Umbilical cord (tissue), 2 donors: ENCODE results near the gene ADAMTSL1. TPM values are rescaled to one million over a fixed set of nuclear protein-coding genes. Genes with fewer than 3 reads are reported as not detected.

Source experiments
- DNase-seq: peaks from one replicate; pipeline ENCODE4 v3.0.0-alpha.2; 2015; ENCODE audit warnings: low spot score
- total RNA-seq: library from RNA; depleted of rRNA; stranded (reverse); fragments of >200 nt; gene quantifications from one replicate; pipeline ENCODE4 v1.2.3, GENCODE V29; 2014; ENCODE audit warnings: low replicate concordance; ENCODE audit not compliant: insufficient read depth

Gene ADAMTSL1
- total RNA-seq, 1 donor from 2014 or later = 26.5 TPM

- no peak for DNase-seq
Observed at GRCh38 chr9:18461496-18461895, 12.5 kb upstream of the ADAMTSL1 start.

DNA sequence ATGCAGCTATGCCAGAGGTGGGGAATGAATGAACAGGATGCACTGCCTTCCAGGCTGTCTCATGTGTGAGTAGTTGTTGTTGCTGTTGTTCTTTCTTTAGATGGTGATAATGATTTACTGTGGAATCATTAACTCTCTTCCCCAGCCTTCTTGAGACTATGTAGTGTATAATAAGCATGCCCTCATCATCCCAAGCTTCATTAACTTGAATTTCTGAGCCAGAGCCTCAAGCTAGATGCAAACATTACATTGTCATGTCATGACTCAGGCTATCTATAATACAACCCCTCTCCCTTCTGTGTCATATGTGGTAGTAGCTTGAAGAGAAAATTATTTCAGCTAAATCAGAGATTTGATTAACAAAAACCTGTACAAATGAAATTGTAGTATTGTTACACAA, 10.0 kb upstream of the ADAMTSL1 start:
- DNase-seq = no peak

- DNase-seq = no peak
Observed at GRCh38 chr9:18466101-18466500, 7.9 kb upstream of the ADAMTSL1 start.

DNA sequence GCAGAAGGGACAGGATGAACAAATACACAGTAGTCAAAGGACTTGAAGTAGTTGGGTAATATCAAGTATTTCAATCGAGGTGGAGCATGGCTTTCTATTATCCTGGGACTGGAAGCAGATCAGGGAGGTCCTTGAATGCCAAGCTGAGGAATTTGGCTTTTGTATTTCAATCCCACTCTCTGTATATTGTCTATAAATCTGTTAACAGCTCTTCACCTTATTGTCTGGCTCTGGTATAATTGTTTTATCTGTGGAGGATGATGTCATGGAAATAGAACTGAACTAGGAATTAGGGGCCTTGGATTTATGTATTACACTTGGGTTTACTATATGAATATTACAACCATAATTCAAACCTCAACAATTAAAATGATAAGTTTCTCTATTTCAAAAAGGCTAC, 6.3 kb upstream of the ADAMTSL1 start:
- DNase-seq = no peak

- DNase-seq = no peak
Observed at GRCh38 chr9:18472435-18472834, 1.5 kb upstream of the ADAMTSL1 start.

DNA sequence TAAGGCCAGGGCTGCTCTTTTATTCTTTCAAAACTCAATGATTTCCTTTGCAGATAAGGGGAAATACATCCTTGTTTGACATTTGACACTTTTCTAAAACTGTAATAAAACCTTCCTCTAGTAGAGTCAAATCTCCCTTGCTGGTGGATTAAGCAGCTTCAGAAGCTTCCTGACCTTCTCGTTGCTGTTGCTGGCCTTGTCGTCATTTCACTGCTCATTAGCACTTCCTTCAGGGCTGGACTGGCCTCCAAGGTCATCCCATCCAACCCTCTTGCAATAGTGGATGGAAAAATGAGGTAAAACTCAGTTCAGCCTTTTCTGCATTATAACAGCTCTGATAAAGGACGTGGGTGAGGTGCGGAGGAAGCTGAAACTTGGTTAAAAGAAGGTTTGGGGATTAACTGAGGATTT, 1.1 kb upstream of the ADAMTSL1 start:
- DNase-seq = peak; percentile 65

GRCh38 chr9:18474783-18475182, 830 bp downstream of the ADAMTSL1 start:
- DNase-seq = peak; percentile 89

DNA sequence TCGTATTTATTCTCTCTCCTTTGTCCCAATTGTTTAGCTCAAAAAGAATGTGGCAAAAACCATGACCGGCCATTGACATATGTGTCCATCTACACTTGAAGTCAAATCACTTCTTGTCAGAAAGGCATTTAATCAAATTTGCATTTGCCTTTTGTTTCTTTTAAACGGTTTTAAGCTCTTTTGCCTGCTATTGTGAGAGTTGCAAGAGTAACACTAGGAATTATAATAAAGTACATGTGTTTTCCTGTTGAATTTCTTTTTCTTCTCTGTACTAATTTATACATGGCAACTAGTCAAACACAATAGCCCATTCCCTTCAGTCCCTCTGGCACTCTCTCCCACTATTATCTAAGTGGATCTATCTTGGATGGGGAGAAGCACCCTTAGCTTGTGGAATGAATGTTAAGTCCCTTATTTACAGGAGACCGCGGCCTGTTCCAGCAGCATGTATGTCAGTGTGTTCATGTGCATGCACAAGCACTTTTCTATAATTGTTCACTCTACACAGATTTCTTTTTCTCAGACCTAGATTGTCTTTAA, 3.2 kb downstream of the ADAMTSL1 start:
- no peak for DNase-seq

DNA sequence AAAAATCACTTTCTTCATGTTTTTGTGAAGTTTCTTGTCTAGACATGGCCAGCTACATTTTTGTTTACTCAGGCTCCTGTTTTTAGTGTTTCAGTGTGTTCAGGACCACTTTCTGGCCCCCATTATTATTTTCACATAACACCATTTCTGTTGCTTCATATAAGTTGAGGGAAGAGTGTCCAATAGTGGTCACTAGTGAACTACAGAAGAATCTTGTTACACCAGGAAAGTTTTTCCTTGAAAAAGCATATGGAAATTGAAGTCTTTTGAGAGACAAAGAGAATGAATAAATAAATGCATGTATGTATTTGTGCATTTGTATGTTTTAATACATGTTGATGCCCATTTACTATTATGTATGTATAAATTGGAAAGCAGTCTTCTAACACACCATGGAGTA, 3.8 kb downstream of the ADAMTSL1 start:
- no peak for DNase-seq

DNA sequence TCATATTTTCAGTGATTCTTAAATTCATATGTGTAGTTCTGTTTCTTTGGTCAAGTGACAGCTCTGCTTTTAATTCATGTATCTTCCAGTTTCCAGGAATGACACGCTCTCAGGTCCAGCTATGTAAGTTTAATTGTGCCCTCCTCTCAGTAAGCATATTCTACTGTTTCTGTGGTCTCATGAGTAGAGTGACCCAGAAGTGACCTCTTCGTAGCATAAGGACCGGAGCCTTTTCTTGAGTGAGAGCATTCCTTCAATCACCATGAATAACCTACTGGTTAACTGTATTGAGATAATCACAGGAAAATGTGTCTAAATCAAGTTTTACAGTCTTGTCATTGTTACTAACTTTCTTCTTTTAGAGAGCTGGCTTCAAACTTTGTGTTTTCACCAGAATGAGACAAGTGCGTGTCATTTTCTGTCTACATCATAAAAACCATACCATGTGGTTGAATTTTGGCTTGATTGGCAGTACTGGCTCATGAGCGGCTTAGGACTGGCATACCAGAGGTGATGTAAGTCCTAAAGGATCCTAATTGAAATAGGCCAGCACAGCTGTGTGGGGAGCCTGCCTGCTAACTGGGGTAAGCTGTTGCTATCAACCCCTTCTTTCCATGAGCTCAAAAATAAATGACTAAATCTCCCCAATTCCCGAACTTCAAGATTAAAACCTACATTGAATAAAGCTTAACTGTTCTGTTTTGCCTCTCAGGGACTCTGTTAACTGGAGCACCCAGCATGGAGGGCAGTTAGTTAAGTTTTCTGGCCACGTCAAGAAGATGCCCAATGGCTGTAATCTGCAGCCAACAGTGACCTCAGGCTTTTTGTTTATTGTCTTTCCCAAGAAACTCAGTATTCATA, 4.8 kb downstream of the ADAMTSL1 start:
- DNase-seq = peak; percentile 77

GRCh38 chr9:18479405-18479804, 5.5 kb downstream of the ADAMTSL1 start:
- DNase-seq = no peak

DNA sequence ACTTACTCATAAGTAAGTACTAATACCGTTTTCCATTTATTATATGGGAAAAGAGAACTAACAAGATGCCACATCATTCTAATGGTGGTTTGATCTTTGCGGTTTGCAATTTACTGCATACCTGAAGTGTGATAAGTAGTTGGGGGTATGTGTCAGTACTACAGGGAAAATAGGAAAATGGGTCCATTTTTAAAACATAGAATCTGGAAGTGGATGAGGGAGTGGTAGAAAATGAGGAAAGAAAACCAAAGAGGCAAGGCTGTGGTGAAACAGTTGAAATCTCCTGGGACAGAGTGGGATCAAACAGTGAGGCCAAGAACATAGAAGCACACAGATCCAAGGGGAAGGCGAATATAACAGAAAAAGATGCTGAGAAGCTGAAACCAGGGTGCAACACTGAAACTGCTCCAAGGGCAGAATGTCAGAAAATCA, 6.7 kb downstream of the ADAMTSL1 start:
- no peak for DNase-seq

GRCh38 chr9:18482371-18482770, 8.4 kb downstream of the ADAMTSL1 start:
- DNase-seq = no peak

DNA sequence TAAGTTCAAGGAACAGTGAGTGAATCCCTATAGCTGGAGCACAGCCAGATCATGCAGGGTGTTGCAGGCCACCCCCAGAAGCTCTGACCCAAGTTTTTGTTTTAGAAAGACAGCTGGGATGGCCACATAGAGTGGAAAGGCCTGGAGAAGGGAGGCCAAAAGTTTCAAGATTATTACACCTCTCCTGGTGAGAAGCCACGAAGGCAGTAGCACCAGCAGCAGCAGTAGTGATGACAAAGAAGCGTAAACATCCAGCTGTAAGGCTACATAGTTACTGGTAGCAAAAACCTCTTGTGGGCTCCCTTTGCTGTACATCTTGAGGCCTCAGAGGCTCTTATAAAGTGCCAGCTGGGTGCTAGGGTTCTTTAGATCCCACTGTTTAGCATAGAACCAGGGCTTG, 11.8 kb downstream of the ADAMTSL1 start:
- no peak for DNase-seq

DNA sequence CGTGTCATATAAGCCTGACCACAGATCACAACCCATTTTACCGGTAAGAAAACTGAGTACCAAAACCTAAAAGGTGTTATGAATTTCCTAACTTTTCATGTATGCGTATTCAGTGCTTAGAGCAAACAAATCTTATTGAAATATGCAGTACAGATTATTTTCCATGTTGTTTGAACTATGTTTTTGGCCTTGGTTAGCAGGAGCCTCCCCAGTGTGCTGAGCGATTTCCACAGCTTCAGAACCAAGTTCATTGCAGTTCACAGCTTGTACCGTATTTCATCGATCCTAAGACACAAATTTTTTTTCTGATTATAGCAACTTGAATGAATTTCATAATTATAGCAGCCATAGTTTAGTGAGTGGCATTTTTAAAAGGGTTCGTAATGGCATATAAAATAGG, 13.7 kb downstream of the ADAMTSL1 start:
- no peak for DNase-seq

DNA sequence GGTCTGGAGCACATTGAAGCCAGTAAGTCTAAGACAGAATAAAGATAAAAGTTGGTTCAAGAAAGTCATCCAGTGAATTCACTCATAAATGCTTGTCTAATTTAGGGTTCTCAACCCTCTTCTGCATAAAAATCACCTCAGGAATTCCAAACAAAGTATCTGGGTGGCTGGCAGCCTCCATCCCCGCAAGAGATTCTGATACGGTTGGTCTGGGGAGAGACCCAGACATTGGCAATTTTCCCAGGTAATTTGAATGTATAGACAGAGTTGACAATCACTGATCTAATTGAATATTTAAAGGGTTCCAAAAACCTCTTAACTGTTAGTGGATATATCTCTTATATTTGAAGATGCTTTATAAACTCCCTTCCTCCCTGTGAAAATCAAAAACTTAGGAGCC, 14.9 kb downstream of the ADAMTSL1 start:
- DNase-seq = no peak

DNA sequence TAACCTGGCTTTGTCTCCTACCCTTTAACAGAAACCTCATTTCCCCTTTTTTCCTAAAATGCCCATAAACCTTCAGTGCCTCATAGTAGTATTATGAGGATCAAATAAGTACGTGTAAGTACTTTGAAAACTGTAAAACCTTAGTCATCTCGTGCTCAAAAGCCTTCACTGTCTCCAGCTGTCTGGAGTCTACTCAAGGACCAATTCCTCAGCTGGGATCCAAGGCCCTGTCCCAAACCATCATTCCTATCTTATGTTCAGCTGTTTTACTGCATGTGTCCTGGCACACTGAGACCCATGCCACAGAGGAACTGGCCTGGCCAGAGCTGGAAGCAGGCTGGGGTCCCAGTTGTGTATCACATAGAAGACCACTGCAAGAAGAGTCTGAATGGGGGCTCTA, 15.9 kb downstream of the ADAMTSL1 start:
- peak; percentile 79 for DNase-seq

DNA sequence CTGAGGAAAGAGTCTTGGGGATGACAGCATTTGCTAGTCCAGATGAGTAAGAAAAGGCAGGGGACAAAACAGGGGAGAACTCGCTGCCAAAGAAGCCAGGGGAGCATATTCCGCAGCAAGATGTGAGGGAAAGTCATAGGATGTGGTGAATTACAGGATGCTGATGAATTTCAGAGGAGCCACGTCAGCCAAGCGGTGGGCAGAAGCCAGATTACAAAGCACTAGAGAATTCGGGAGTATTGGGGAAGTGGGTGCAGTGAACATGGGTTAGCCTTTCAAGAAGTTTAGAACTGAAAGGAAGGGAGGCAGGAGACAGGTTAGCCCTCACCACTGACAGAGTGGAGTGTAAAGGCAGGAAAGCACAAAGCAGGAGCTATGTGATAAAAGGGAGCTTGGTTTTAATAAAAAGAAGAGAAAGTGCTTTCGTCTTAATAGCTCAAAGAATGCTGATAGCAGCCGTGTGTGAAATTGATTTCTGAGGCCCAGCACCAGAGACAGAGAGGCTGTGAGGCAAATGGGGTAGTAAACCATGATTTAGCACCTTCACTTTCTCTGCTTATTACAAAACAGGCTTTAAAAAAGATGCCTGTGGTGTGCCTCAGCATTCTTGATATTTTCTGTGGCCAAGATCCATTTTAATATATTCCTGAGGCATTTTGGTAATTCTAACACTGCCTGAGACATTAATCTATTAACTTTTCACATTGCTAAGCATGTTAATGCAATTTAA, 16.9 kb downstream of the ADAMTSL1 start:
- peak; percentile 86 for DNase-seq

DNA sequence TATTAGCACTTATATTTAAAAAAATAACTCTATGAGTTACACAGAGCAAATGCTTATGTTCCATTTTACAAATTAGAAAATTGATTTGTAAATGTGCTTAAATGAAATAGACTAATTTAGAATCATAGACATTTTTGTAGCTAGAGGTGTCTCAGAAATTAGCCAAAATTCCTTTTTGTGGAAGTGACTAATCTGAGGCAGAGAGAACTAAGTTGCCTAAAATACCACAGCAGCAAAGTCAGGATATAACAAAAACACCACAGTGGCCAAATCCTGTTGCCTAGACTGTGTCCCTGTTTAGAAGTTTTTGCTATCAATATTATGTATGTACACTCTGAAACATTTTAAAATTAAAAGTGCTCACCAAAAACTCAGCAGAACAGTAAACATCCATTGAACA, 18.7 kb downstream of the ADAMTSL1 start:
- DNase-seq = no peak

- peak; percentile 61 for DNase-seq
Observed at GRCh38 chr9:18493451-18493993, 19.6 kb downstream of the ADAMTSL1 start.

GRCh38 chr9:18495065-18495464, 21.1 kb downstream of the ADAMTSL1 start:
- DNase-seq = no peak

- no peak for DNase-seq
Observed at GRCh38 chr9:18496256-18497000, 22.5 kb downstream of the ADAMTSL1 start.
